ENCODE measurements around the gene ZFYVE27.

Gene ZFYVE27

DNA sequence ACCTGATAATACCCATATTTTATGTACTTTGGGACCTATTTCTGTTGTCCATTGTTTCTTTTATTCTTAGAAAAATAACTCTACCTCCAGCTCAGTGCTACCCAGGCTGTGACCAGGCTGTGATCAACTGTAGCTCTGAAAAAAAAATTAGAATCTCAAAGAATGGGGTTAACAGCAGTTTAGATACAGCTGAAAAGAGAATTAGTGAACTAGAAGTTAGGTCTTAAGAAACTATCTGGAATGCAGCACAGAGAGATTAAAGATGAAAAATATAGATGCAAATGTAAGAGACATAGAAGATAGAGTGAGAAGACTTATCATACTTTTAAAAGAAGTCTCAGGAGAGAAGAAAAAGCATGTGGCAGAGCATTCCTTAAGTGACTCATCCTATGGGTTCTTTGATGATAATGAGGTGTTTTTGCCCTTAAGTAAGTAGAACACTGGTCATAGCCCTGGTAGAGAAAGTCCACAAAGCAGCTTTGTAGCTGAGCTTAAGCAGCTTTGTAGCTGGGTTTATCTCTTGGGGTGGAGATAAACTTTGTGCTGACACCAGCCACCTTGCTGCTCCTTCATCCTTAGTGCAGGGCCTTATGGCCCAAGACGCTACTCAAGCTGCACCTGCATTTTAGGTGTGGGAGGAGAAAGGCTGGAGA lies 62.2 kb downstream of the ZFYVE27 start:
- DNase-seq, result no peak

DNA sequence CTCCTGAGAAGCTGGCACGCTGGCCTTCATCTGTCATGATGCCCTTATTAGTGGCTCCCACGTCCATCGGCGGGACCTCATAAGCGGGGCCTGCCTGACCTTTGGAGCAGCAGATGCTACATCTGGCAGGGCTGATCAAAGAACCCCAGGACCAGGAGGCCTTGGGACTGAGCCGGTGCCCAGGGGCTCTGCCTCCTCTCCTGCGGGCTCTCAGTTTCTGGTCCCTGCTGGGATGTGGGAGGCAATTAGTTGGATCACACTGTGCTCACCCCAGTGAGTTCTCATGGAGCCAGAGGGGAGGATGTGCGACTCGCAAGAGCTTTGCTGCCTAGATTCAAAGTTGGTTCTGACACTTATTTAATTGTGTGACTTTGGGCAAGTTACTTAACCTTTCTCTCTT lies 63.5 kb downstream of the ZFYVE27 start:
- no peak for DNase-seq

DNA sequence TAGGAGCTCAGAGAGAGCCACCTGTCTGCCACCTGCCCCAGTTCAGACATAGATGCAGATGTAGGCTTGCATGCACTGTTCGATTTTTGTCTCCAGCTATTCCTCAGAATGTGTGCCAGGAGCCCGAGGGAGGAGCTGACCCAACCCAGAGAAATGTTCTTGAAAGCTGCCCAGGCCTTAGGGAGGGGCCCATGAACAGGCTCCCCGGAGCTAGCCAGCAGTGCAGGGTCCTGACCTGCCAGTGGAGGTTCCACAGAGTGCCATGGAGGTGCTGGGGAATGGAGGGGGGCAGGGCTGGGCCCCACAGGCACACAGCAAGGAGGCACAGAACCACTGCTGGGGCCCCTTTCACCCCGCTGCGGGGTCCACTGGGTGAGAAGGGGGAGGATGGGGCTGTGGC lies 64.5 kb downstream of the ZFYVE27 start:
- DNase-seq, result no peak

DNA sequence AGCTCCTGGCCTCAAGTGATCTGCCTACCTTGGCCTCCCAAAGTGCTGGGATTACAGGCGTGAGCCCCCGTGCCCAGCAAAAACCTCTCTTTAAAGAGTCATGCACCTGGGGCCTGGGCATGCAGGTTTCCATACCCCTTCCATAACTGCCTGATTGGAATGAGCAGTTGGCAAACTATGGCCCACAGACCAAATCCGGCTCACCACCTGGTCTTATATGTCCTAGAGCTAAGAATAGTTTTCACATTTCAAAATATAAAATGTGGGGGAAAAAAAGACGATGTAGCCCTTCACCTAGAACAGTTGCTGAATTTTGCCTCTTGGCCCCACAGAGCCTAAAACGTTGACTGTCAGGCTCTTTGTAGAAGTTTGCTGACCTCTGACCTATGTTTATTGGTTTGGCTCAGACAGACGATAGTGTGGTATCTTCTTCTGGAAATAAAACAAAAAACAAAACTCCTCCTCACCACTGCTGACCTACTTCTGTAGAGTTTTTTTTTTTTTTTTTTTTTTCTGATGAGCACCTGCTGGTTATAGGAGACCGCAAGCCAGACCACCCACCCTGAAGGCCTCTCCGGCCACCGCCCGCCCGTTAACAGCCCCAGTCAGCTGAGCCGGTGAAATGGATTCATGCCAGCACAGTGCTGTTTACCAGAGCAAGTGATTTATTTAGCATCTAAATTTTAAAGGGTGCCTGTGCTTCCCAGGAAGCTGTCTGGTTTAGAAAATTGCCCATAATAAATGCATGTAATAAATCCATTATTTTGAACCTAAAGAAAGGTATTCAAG lies 68.4 kb downstream of the ZFYVE27 start:
- DNase-seq, result no peak

DNA sequence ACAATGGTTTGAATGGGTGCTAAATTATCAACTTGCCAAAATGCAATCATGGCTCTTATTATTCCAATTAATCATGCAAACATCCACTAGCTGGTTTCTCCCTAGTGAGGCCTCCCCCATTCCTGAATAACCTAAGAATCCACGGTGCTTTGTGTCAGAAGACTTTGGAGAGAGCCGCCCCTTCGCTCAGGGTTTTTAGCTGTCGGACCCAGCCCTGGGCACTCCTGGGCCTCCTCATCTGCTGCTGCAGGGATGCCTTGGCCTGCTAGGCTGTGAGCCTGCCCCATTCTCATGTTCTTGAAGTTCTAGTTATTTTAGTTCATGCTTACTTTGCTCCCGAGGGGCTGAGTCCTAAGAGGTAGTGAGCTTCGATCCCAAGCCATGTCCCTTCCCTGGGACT lies 69.0 kb downstream of the ZFYVE27 start:
- DNase-seq, result no peak

DNA sequence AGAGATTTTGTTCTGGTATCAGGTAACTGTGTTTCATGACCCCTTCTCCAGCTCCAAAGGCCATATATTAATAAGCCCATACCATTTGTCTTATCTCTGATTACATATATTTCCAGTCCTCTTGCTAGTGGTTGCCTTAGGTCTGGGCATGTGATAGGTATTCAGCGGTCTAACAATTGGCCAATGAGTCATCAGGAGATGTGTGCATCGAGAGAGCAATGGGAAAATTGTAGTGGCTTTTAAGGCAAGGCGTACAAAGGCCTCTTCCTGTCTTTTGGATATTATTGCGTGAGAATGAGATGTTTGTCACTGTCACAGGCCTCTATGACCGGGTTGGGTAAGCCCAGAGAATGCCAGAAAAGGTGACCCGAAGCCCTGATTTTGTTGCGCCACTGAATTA lies 73.5 kb downstream of the ZFYVE27 start:
- no peak for DNase-seq

Data from activated CD4-positive, alpha-beta T cell treated with anti-CD3 and anti-CD28 coated beads, Interleukin-2, amount 50 U/mL, for 1 hour (primary cell).